GM12878 (cell line): ENCODE data around the gene AKR1B15. TPM values are rescaled to one million over a fixed set of nuclear protein-coding genes. Genes with fewer than 3 reads are reported as not detected.
A peak's percentile ranks its signal among the peaks of the same experiment; 100 is the strongest.

ENCODE experiments used
- ATAC-seq: fragments of 200-7000 bp; cut with Tn5 transposase; 3 replicates; pipeline ENCODE4 v1.9.1; 2020; ENCODE audit warnings: mild to moderate bottlenecking, moderate library complexity
- BruUV-seq: library from RNA; stranded (reverse); fragments of 400-500 nt; replicated peaks from 2 replicates; lab custom pipeline; 2021; lab: Mats Ljungman, UMichigan
- CTCF ChIA-PET: fragments of 300-600 bp; sonication (Branson Sonifier 250); formaldehyde crosslinking; extraction: SDS; loops from one replicate; lab custom pipeline; 2021; ENCODE audit warnings: inconsistent platforms; lab: Yijun Ruan, JAX
- POLR2A ChIA-PET: fragments of 350-600 bp; formaldehyde crosslinking; extraction: SDS; loops from one replicate; lab custom pipeline; 2021; ENCODE audit warnings: inconsistent platforms; lab: Charles Lee
- RAD21 ChIA-PET: fragments of 300-600 bp; sonication (Branson Sonifier 250); formaldehyde crosslinking; loops from one replicate; lab custom pipeline; 2023; ENCODE audit warnings: antibody characterized with exemption; ENCODE audit not compliant: unreplicated experiment; lab: Charles Lee
- SMC1A ChIA-PET: fragments of 300-600 bp; sonication (Branson Sonifier 250); formaldehyde crosslinking; loops from one replicate; lab custom pipeline; 2023; ENCODE audit not compliant: unreplicated experiment, uncharacterized antibody; lab: Charles Lee
- DNase-seq: peaks from one replicate; pipeline ENCODE4 v3.0.0-alpha.2; 2011; ENCODE audit warnings: low read depth, low spot score
- FAIRE-seq: peaks from 3 replicates; lab custom pipeline; 2011; peaks lifted over from hg19 to GRCh38; lab: Jason Lieb, UNC
- H2AFZ ChIP-seq: 2 replicates; pipeline ENCODE4 v1.6.0; 2011; ENCODE audit warnings: low read depth, low read length, control low read depth; ENCODE audit not compliant: control insufficient read depth
- H3K27ac ChIP-seq: 2 replicates; pipeline ENCODE4 v1.5.1; 2011; ENCODE audit warnings: control low read depth; ENCODE audit not compliant: control insufficient read depth, insufficient read depth
- H3K27me3 ChIP-seq, 2 experiments: replicated peaks in 1 of 2; 2 replicates each; pipeline versions ENCODE4 v1.6.0 to v1.6.1; 2011; ENCODE audit warnings: low read length in 1 of 2; ENCODE audit not compliant: control insufficient read depth in 2 of 2, insufficient read depth in 2 of 2
- H3K36me3 ChIP-seq, 2 experiments: 2 replicates each; pipeline ENCODE4 v1.5.1; 2011; ENCODE audit warnings: low read length in 1 of 2; ENCODE audit not compliant: control insufficient read depth in 2 of 2, insufficient read depth in 2 of 2
- H3K4me1 ChIP-seq: 2 replicates; pipeline ENCODE4 v1.6.1; 2011; ENCODE audit warnings: mild to moderate bottlenecking, low read length, moderate library complexity, mixed read lengths; ENCODE audit not compliant: control insufficient read depth, insufficient read depth
- H3K4me2 ChIP-seq: 2 replicates; pipeline ENCODE4 v1.6.0; 2011; ENCODE audit warnings: control low read depth; ENCODE audit not compliant: control insufficient read depth, insufficient read depth
- H3K4me3 ChIP-seq: fragments of 200-600 bp; sonication (generic); 2 replicates; pipeline ENCODE4 v1.5.1; 2016
- H3K79me2 ChIP-seq: 2 replicates; pipeline ENCODE4 v1.6.0; 2011; ENCODE audit warnings: low read length; ENCODE audit not compliant: control insufficient read depth, insufficient read depth
- H3K9ac ChIP-seq: 2 replicates; pipeline ENCODE4 v1.8.0; 2011; ENCODE audit warnings: low read length, control low read depth, mixed read lengths; ENCODE audit not compliant: control insufficient read depth, insufficient read depth
- H3K9me3 ChIP-seq: replicated peaks from 3 replicates; pipeline ENCODE4 v1.5.1; 2011; ENCODE audit warnings: mild to moderate bottlenecking, low read length; ENCODE audit not compliant: control insufficient read depth, insufficient read depth
- H4K20me1 ChIP-seq: 2 replicates; pipeline ENCODE4 v1.6.0; 2011; ENCODE audit not compliant: control insufficient read depth, insufficient read depth
- CTCF ChIP-seq, 3 experiments: IDR thresholded peaks in 2 of 3; conservative IDR thresholded peaks in 1 of 3; 2 replicates each; pipeline ENCODE4 v1.5.1; 2011; ENCODE audit warnings: low read depth in 3 of 3, low read length in 3 of 3, mild to moderate bottlenecking in 3 of 3, control low read depth in 2 of 3, moderate library complexity in 2 of 3, inconsistent platforms in 1 of 3, mixed read lengths in 1 of 3; ENCODE audit not compliant: control insufficient read depth in 2 of 3, insufficient read depth in 1 of 3; ENCODE audit errors: extremely low read depth in 1 of 3
- HCFC1 ChIP-seq: fragments of 150-350 bp; IDR thresholded peaks from 2 replicates; pipeline ENCODE4 v1.6.1; 2014; ENCODE audit warnings: low read length
- KAT2A ChIP-seq: conservative IDR thresholded peaks from 2 replicates; pipeline ENCODE4 v1.6.1; 2011; ENCODE audit warnings: low read depth, low read length; ENCODE audit not compliant: control insufficient read depth
- MXI1 ChIP-seq: fragments of 150-350 bp; IDR thresholded peaks from 2 replicates; pipeline ENCODE4 v1.6.1; 2011; ENCODE audit warnings: low read depth, mild to moderate bottlenecking, inconsistent platforms, low read length, improper control_type of control experiment
- NR2F1 ChIP-seq: fragments of 450-650 bp; conservative IDR thresholded peaks from 2 replicates; pipeline ENCODE4 v1.6.1; 2017; ENCODE audit warnings: mild to moderate bottlenecking
- RELB ChIP-seq: fragments of 450-650 bp; IDR thresholded peaks from 2 replicates; pipeline ENCODE4 v1.6.1; 2017; ENCODE audit warnings: low read depth, mild to moderate bottlenecking, moderate library complexity
- SIN3A ChIP-seq: IDR thresholded peaks from 2 replicates; pipeline ENCODE4 v1.6.1; 2012; ENCODE audit warnings: low read depth, low read length, improper control_type of control experiment
- SIX5 ChIP-seq: IDR thresholded peaks from 2 replicates; pipeline ENCODE4 v1.6.1; 2011; ENCODE audit warnings: mild to moderate bottlenecking, low read depth, low read length, moderate library complexity; ENCODE audit not compliant: severe bottlenecking
- SREBF2 ChIP-seq: IDR thresholded peaks from 2 replicates; pipeline ENCODE4 v1.6.1; 2012; ENCODE audit warnings: mild to moderate bottlenecking, low read length
- TCF12 ChIP-seq: IDR thresholded peaks from 2 replicates; pipeline ENCODE4 v1.6.1; 2011; ENCODE audit warnings: low read depth, mild to moderate bottlenecking, low read length
- ZBED1 ChIP-seq: IDR thresholded peaks from 2 replicates; pipeline ENCODE4 v1.6.1; 2016; ENCODE audit warnings: borderline replicate concordance
- ZNF622 ChIP-seq: fragments of 450-650 bp; IDR thresholded peaks from 2 replicates; pipeline ENCODE4 v1.6.1; 2017; ENCODE audit warnings: mild to moderate bottlenecking, inconsistent platforms
- WGBS: methylation state at CpG from one replicate; pipeline ENCODE4 v1.1.6; 2016; ENCODE audit warnings: low lambda C conversion rate; ENCODE audit not compliant: insufficient replicate concordance, insufficient coverage; ENCODE audit errors: missing lambda C conversion rate; 5-methylcytosine and 5-hydroxymethylcytosine counted together
- in situ Hi-C: fragments of 300-500 bp; cut with MboI; formaldehyde crosslinking; loops from 9 replicates; pipeline ENCODE4 v1.14.3; 2018; ENCODE audit warnings: mixed read lengths
- intact Hi-C: fragments of 100-400 bp; cut with micrococcal nuclease; formaldehyde crosslinking; loops from one replicate; pipeline ENCODE4 v1.14.2; 2022; ENCODE audit not compliant: unreplicated experiment
- polyA plus RNA-seq, 11 experiments: library from polyadenylated mRNA; depleted of rRNA in 4 of 11; unstranded in 6 of 11; stranded (reverse) in 5 of 11; fragments of >200 nt; fragmentation: Nextera tagmentation in 4 of 11; fragmentation: Illumina TruSeq in 1 of 11; extraction: Ambion mirVana in 4 of 11; extraction: Trizol in 1 of 11; gene quantifications; 1 replicate in 1 of 11; 2 replicates in 10 of 11; pipeline versions ENCODE4 v1.2.1 to v1.2.3, GENCODE V29; 2011 to 2016; ENCODE audit warnings: inconsistent platforms in 2 of 11, missing spikeins in 2 of 11, low read depth in 1 of 11
- total RNA-seq, 4 experiments: library from RNA; depleted of rRNA in 3 of 4; stranded (reverse); fragments of >200 nt in 3 of 4; fragmentation: Illumina TruSeq in 1 of 4; extraction: Trizol in 1 of 4; gene quantifications; 2 replicates each; pipeline versions ENCODE4 v1.2.1 to v1.2.3, GENCODE V29; 2013 to 2021
- TF ChIP-seq, protein P1 (sequence below): fragments of 450-650 bp; IDR thresholded peaks from 2 replicates; pipeline ENCODE4 v1.6.1; 2016; ENCODE audit warnings: mild to moderate bottlenecking

The AKR1B15 gene
- total and polyA plus RNA-seq, 10 of the 15 experiments (the other 5 are each of a cell fraction or from before 2014, with no cell fraction given) = 0.06 TPM; not detected in 9

- Histone ChIP-seq H4K20me1 (no peaks in the 10 kb centered on the region), H3K4me3 (no peak overlapping the region), H3K27me3 (peaks cover 2% of the 10 kb centered on the region in 2 experiments; a peak in 2 of 4 replicates), H2AFZ (no peak overlapping the region), H3K9me3 (no peaks in the 10 kb centered on the region), H3K79me2 (no peaks in the 10 kb centered on the region), H3K9ac (no peak overlapping the region), H3K4me1 (no peaks in the 10 kb centered on the region), H3K36me3 (no peaks in the 10 kb centered on the region), H3K27ac (no peak overlapping the region), H3K4me2 (no peak overlapping the region)
- ChIA-PET CTCF (no interaction called here), POLR2A (no interaction called here), RAD21 (no interaction called here), SMC1A (no interaction called here)
- in situ Hi-C loops (no loop called here), intact Hi-C loops (no loop called here)
- no peak for DNase-seq
- TF ChIP-seq NR2F1 (no peak), MXI1 (no peak), SREBF2 (no peak), ZNF622 (no peak), SIX5 (no peak), ZBED1 (no peak), KAT2A (no peak), TCF12 (no peak), HCFC1 (no peak), RELB (no peak), SIN3A (no peak), CTCF (IDR thresholded peaks at IDR 0.05 in 2 of 3, conservative IDR thresholded peaks at IDR 0.05 in 1 of 3; ENCODE audit: control insufficient read depth in 2 of 3, extremely low read depth in 1 of 3, insufficient read depth in 1 of 3, low read depth in 3 of 3, low read length in 3 of 3) (no peak)
- TF ChIP-seq, protein P1, sequence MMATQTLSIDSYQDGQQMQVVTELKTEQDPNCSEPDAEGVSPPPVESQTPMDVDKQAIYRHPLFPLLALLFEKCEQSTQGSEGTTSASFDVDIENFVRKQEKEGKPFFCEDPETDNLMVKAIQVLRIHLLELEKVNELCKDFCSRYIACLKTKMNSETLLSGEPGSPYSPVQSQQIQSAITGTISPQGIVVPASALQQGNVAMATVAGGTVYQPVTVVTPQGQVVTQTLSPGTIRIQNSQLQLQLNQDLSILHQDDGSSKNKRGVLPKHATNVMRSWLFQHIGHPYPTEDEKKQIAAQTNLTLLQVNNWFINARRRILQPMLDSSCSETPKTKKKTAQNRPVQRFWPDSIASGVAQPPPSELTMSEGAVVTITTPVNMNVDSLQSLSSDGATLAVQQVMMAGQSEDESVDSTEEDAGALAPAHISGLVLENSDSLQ = no peak
- ATAC-seq = no peak
- 21% methylated on average over 1 of the region's 1 CpG for WGBS
- FAIRE-seq = peak; percentile 31
- no TSS peak for BruUV-seq
These were observed 15.6 kb upstream of the AKR1B15 start for GRCh38 chr7:134533288-134533771.
